Smooth muscle cell of the coronary artery (primary cell): ENCODE data around the gene NR1H2. TPM values are rescaled to one million over a fixed set of nuclear protein-coding genes. Genes with fewer than 3 reads are reported as not detected.

ENCODE experiments used
- total RNA-seq: library from RNA; depleted of rRNA; stranded (reverse); fragments of >200 nt; gene quantifications from 2 replicates; pipeline ENCODE4 v1.2.3, GENCODE V29; 2014; ENCODE audit warnings: low replicate concordance

Gene NR1H2
- total RNA-seq = 62.1 and 74.8 TPM in 2 replicates

GRCh38 chr19:50376166-50377050, at the start of gene NR1H2:
TSS of gene NR1H2 (plus strand) at chr19:50376457. CDS start at chr19:50377606, 1,149 bp downstream.

GRCh38 chr19:50329146-50329925, 46.9 kb upstream of the NR1H2 start, which contains the start of gene KCNC3:
TSS of gene KCNC3 (minus strand) at chr19:50329377. CDS start at chr19:50329082, 295 bp downstream.

GRCh38 chr19:50365434-50366306, 10.6 kb upstream of the NR1H2 start, which contains the start of gene NAPSA:
TSS of gene NAPSA (minus strand) at chr19:50365639. CDS start at chr19:50365621, 18 bp downstream.

GRCh38 chr19:50383852-50384684, 7.8 kb downstream of the NR1H2 start, which contains the start of gene POLD1:
TSS of gene POLD1 (plus strand) at chr19:50384347. CDS start at chr19:50398852, 14,505 bp downstream.

GRCh38 chr19:50418176-50419021, 42.1 kb downstream of the NR1H2 start, which contains the start of gene SPIB:
TSS of gene SPIB (plus strand) at chr19:50418938. CDS start at chr19:50418963, 25 bp downstream.

GRCh38 chr19:50432221-50433028, 56.2 kb downstream of the NR1H2 start, which contains the start of gene MYBPC2:
TSS of gene MYBPC2 (plus strand) at chr19:50432892. CDS start at chr19:50432954, 62 bp downstream.

Other genes with a start within 250 kb of the NR1H2 start
- not detected in 2 replicates for gene IZUMO2, start 213.2 kb upstream of the NR1H2 start, total RNA-seq
- under 0.01 TPM in 1 of 2 replicates, not detected in the other for gene MYH14, start 172.8 kb upstream of the NR1H2 start, total RNA-seq
- not detected in 2 replicates for gene KCNC3, start 47.1 kb upstream of the NR1H2 start, total RNA-seq
- gene NAPSA, start 10.8 kb upstream of the NR1H2 start, total RNA-seq = 0.08 TPM in 1 of 2 replicates, not detected in the other
- 19.1 and 34.3 TPM in 2 replicates for gene POLD1, start 7.9 kb downstream of the NR1H2 start, total RNA-seq
- not detected in 2 replicates for gene SPIB, start 42.5 kb downstream of the NR1H2 start, total RNA-seq
- gene MYBPC2, start 56.4 kb downstream of the NR1H2 start, total RNA-seq = not detected in 2 replicates
- 19.3 and 52.2 TPM in 2 replicates for gene EMC10, start 100.0 kb downstream of the NR1H2 start, total RNA-seq
- 0.53 TPM in 1 of 2 replicates, not detected in the other for gene GARIN5A, start 100.4 kb downstream of the NR1H2 start, total RNA-seq
- 25.5 and 52.0 TPM in 2 replicates for gene JOSD2, start 134.7 kb downstream of the NR1H2 start, total RNA-seq
- not detected in 2 replicates for gene ASPDH, start 137.5 kb downstream of the NR1H2 start, total RNA-seq
- 0.30 and 0.35 TPM in 2 replicates for gene LRRC4B, start 192.0 kb downstream of the NR1H2 start, total RNA-seq